PFSK-1 (cell line): ENCODE data around the gene C1RL. TPM values are rescaled to one million over a fixed set of nuclear protein-coding genes. Genes with fewer than 3 reads are reported as not detected.

ENCODE experiments used
- FOXP2 ChIP-seq: optimal IDR thresholded peaks from 2 replicates; pipeline ENCODE3; 2011; ENCODE audit warnings: borderline replicate concordance, control low read depth, inconsistent platforms; ENCODE audit not compliant: insufficient read depth; ENCODE audit errors: extremely low read length, extremely low read depth
- POLR2AphosphoS5 ChIP-seq: IDR thresholded peaks from 2 replicates; pipeline ENCODE4 v1.6.1; 2012; ENCODE audit warnings: low read depth, mild to moderate bottlenecking, control low read depth, low read length, moderate library complexity
- REST ChIP-seq, 2 experiments: IDR thresholded peaks; 2 replicates each; pipeline versions ENCODE4 v1.6.1 to v1.8.0; 2011 to 2012; ENCODE audit warnings: low read depth in 2 of 2, low read length in 2 of 2, control low read depth in 1 of 2, inconsistent platforms in 1 of 2, mild to moderate bottlenecking in 1 of 2, moderate library complexity in 1 of 2; ENCODE audit not compliant: insufficient read depth in 1 of 2
- SIN3A ChIP-seq: IDR thresholded peaks from 2 replicates; pipeline ENCODE4 v1.6.1; 2012; ENCODE audit warnings: mild to moderate bottlenecking, low read length, moderate library complexity, borderline replicate concordance; ENCODE audit not compliant: insufficient read depth
- TAF1 ChIP-seq: IDR thresholded peaks from 2 replicates; pipeline ENCODE4 v1.6.1; 2012; ENCODE audit warnings: low read length, control low read depth, borderline replicate concordance; ENCODE audit not compliant: insufficient read depth
- polyA plus RNA-seq: library from polyadenylated mRNA; unstranded; fragments of >200 nt; gene quantifications from one replicate; pipeline ENCODE4 v1.2.1, GENCODE V29; 2012; ENCODE audit warnings: low read depth, missing spikeins; ENCODE audit not compliant: insufficient read length

Gene C1RL
- polyA plus RNA-seq, result 0.64 TPM

- TF ChIP-seq REST (IDR thresholded peaks at IDR 0.05; ENCODE audit: insufficient read depth in 1 of 2, low read depth in 2 of 2, low read length in 2 of 2), result no peak
- no peak for TF ChIP-seq POLR2AphosphoS5
- TF ChIP-seq FOXP2, result no peak
- TF ChIP-seq SIN3A, result no peak
- no peak for TF ChIP-seq TAF1
Measured at GRCh38 chr12:7108796-7109571, at the start of gene C1RL. TSS of gene C1RL (minus strand) at chr12:7109214. CDS start at chr12:7109180, 34 bp downstream.

- TF ChIP-seq FOXP2, result no peak
- no peak for TF ChIP-seq SIN3A
- no peak for TF ChIP-seq REST (IDR thresholded peaks at IDR 0.05; ENCODE audit: insufficient read depth in 1 of 2, low read depth in 2 of 2, low read length in 2 of 2)
- no peak for TF ChIP-seq POLR2AphosphoS5
- no peak for TF ChIP-seq TAF1
Measured at GRCh38 chr12:7157391-7157790, 48.4 kb upstream of the C1RL start.

GRCh38 chr12:7156259-7157197 is 47.5 kb upstream of the C1RL start:
- TF ChIP-seq FOXP2 (no peak), TAF1 (no peak), POLR2AphosphoS5 (no peak)

GRCh38 chr12:7155471-7156034 is 46.5 kb upstream of the C1RL start:
- TF ChIP-seq FOXP2, result no peak
- TF ChIP-seq SIN3A, result no peak
- no peak for TF ChIP-seq REST (IDR thresholded peaks at IDR 0.05; ENCODE audit: insufficient read depth in 1 of 2, low read depth in 2 of 2, low read length in 2 of 2)
- TF ChIP-seq POLR2AphosphoS5, result no peak
- no peak for TF ChIP-seq TAF1

- TF ChIP-seq SIN3A (no peak), POLR2AphosphoS5 (no peak), FOXP2 (no peak), TAF1 (no peak), REST (IDR thresholded peaks at IDR 0.05; ENCODE audit: insufficient read depth in 1 of 2, low read depth in 2 of 2, low read length in 2 of 2) (no peak)
Measured at GRCh38 chr12:7154901-7155470, 46.0 kb upstream of the C1RL start.
